GM13976 (cell line): ENCODE data around the gene MBD3.

ENCODE experiments used
- DNase-seq: peaks from one replicate; pipeline ENCODE4 v3.0.0; 2012; ENCODE audit warnings: low spot score
- CTCF ChIP-seq: IDR thresholded peaks from 2 replicates; pipeline ENCODE4 v1.5.1; 2012; ENCODE audit warnings: borderline replicate concordance, mild to moderate bottlenecking; ENCODE audit not compliant: insufficient read depth; ENCODE audit errors: extremely low read depth, missing control alignments, control extremely low read depth
- in situ Hi-C: fragments of 300-500 bp; cut with MboI; formaldehyde crosslinking; loops from one replicate; pipeline ENCODE4 v1.12.0; 2022; ENCODE audit warnings: low sequenced_read_pairs, mixed read lengths, inconsistent platforms; ENCODE audit not compliant: unreplicated experiment

MBD3 gene

GRCh38 chr19:1626417-1627010 lies 33.8 kb upstream of the MBD3 start:
- no peak for TF ChIP-seq CTCF
- no peak for DNase-seq
- in situ Hi-C loops: no loop called here

DNA sequence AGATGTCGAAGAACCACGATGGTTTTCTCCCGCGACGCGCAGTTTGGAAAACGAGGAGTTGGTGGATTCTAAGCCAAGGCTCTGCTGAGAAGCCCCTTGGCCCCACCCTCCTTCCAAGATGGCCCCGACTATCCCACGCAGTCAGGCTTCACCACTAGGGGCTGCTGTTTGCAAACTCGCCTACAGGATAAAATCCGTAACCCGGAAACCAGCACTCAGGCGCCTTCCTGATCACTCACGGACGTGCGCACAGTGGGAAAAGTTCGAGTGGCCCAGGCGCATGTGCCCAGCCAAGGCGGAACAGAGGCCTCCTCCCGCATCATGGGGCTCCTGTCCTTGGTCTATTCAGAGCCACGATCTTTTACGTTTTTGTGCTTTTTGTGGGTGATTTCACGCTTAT lies 31.8 kb upstream of the MBD3 start:
- peak; percentile 73 for TF ChIP-seq CTCF
- in situ Hi-C loops: no loop called here
- peak; percentile 77 for DNase-seq

DNA sequence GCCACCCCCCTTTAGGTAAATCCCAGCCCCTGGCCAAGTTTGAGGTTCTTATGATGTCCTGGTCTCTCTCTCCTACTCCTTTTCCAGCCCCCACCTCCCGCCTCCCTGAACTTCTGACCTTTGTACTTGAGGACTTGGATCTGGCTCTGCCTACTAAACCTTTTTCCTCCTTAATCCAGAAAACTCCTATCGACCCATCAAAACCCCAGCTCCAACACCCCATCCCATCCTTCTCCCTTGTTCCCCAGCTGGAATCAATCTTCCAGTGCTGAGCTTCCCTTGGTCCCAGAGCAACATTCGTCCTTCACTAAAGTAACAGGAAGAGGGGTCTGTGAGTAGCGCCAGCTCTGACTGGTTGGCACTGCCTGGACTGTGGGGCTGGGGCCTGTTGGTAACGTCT lies 29.9 kb upstream of the MBD3 start:
- no peak for TF ChIP-seq CTCF
- DNase-seq: no peak
- in situ Hi-C loops: no loop called here

DNA sequence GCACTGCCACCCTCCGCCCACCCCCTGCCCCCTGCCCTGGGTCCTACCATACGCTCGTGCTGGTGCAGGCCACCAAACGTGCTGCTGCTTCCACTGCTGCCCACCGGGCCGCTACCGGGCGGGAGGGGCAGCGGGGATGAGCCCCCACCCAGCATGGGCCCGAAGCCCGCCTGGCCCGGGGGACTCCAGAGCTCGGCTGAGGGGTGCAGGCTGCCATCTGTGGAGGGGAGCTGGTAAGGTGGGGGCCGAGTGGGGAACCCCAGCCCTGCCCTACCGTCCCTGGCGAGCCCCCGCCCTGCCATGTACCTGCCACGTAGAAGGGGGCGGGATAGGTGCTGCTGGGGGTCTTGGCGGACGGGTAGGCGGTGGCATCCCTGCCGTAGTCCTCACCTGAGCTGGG lies 29.3 kb upstream of the MBD3 start:
- in situ Hi-C loops: no loop called here
- no peak for DNase-seq
- TF ChIP-seq CTCF: no peak

- in situ Hi-C loops: no loop called here
- no peak for TF ChIP-seq CTCF
- no peak for DNase-seq
Measured at GRCh38 chr19:1621574-1621973, 28.9 kb upstream of the MBD3 start.

GRCh38 chr19:1621021-1621420 lies 28.4 kb upstream of the MBD3 start:
- in situ Hi-C loops: no loop called here
- TF ChIP-seq CTCF: no peak
- DNase-seq: no peak

DNA sequence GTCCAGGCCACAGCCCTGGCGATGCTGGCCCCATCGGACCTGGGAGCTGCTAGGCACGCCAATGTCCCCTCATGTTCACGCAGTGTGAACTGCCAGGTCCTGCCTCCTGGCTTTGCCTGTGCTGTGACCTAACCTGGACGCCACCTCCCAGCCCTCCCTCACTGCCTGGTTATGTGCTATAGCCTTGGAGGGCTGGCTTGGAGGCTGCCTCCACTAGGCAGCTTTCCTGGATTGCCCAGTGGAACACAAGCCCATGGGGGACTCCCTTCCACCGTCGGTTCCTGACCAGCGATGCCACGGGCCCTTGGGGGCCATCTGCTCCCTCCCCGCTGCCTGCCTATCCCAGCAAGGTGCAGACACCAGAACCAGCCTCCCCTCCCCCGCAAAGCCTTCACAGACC lies 27.8 kb upstream of the MBD3 start:
- TF ChIP-seq CTCF: no peak
- in situ Hi-C loops: no loop called here
- DNase-seq: no peak
